HepG2 (cell line): ENCODE results near the gene JPH2. TPM values are rescaled to one million over a fixed set of nuclear protein-coding genes. Genes with fewer than 3 reads are reported as not detected.
A peak's percentile ranks its signal among the peaks of the same experiment; 100 is the strongest.

Experiments
- ATF4 ChIP-seq, 2 experiments: fragments of 450-650 bp in 1 of 2; sonication (generic) in 1 of 2; formaldehyde crosslinking; IDR thresholded peaks; 2 replicates each; pipeline versions ENCODE4 v1.5.0 to v1.8.0; 2020 to 2022; ENCODE audit warnings: mild to moderate bottlenecking in 1 of 2, missing genetic modification reagents in 1 of 2
- CBFB ChIP-seq: sonication (generic); formaldehyde crosslinking; IDR thresholded peaks from 2 replicates; pipeline ENCODE4 v1.4.0; 2020; ENCODE audit warnings: missing genetic modification reagents
- FIP1L1 ChIP-seq: fragments of 200-400 bp; formaldehyde crosslinking; IDR thresholded peaks from 2 replicates; pipeline ENCODE4 v1.6.1; 2018; ENCODE audit warnings: low read depth, mild to moderate bottlenecking, low read length, moderate library complexity, borderline replicate concordance; ENCODE audit not compliant: insufficient read depth
- KAT7 ChIP-seq: IDR thresholded peaks from 2 replicates; pipeline ENCODE4 v1.6.1; 2018; ENCODE audit warnings: borderline replicate concordance, missing compliant biosample characterization
- KDM4B ChIP-seq: sonication (generic); formaldehyde crosslinking; IDR thresholded peaks from 2 replicates; pipeline ENCODE4 v1.4.0; 2020; ENCODE audit warnings: missing genetic modification reagents
- KLF9 ChIP-seq: IDR thresholded peaks from 2 replicates; pipeline ENCODE4 v1.6.1; 2016; ENCODE audit warnings: low read depth
- RNF219 ChIP-seq: sonication (generic); formaldehyde crosslinking; IDR thresholded peaks from 2 replicates; pipeline ENCODE4 v1.5.0; 2020; ENCODE audit warnings: mild to moderate bottlenecking, missing genetic modification reagents
- SP140L ChIP-seq: sonication (generic); formaldehyde crosslinking; IDR thresholded peaks from 2 replicates; pipeline ENCODE4 v1.4.0; 2020; ENCODE audit warnings: missing genetic modification reagents, borderline replicate concordance
- TFE3 ChIP-seq: IDR thresholded peaks from 2 replicates; pipeline ENCODE4 v1.6.1; 2016
- XRCC5 ChIP-seq: fragments of 200-400 bp; formaldehyde crosslinking; optimal IDR thresholded peaks from 2 replicates; pipeline ENCODE3; 2017; ENCODE audit warnings: mild to moderate bottlenecking, low read length
- ZKSCAN1 ChIP-seq: fragments of 150-350 bp; IDR thresholded peaks from 2 replicates; pipeline ENCODE4 v1.6.1; 2014; ENCODE audit warnings: low read length
- ZKSCAN5 ChIP-seq: sonication (generic); formaldehyde crosslinking; IDR thresholded peaks from 2 replicates; pipeline ENCODE4 v1.5.1; 2020; ENCODE audit warnings: mild to moderate bottlenecking, missing genetic modification reagents
- ZMAT3 ChIP-seq: sonication (generic); formaldehyde crosslinking; conservative IDR thresholded peaks from 2 replicates; pipeline ENCODE4 v1.7.0; 2021; ENCODE audit warnings: missing genetic modification reagents
- ZNF512B ChIP-seq: sonication (generic); formaldehyde crosslinking; IDR thresholded peaks from 2 replicates; pipeline ENCODE4 v1.5.1; 2020; ENCODE audit warnings: missing genetic modification reagents, mild to moderate bottlenecking, borderline replicate concordance
- ZNF556 ChIP-seq: sonication (generic); formaldehyde crosslinking; IDR thresholded peaks from 2 replicates; pipeline ENCODE4 v1.4.0; 2020; ENCODE audit warnings: mild to moderate bottlenecking, missing genetic modification reagents, borderline replicate concordance
- ZNF576 ChIP-seq: sonication (generic); formaldehyde crosslinking; IDR thresholded peaks from 2 replicates; pipeline ENCODE4 v1.4.0; 2020; ENCODE audit warnings: mild to moderate bottlenecking, missing genetic modification reagents
- ZNF674 ChIP-seq: sonication (generic); formaldehyde crosslinking; IDR thresholded peaks from 2 replicates; pipeline ENCODE4 v1.5.0; 2020; ENCODE audit warnings: low read depth, mild to moderate bottlenecking, missing genetic modification reagents
- ZNF704 ChIP-seq: sonication (generic); formaldehyde crosslinking; IDR thresholded peaks from 2 replicates; pipeline ENCODE4 v1.8.1; 2023; ENCODE audit warnings: mild to moderate bottlenecking, inconsistent platforms, moderate library complexity, missing genetic modification reagents, borderline replicate concordance
- ZNF772 ChIP-seq: sonication (generic); formaldehyde crosslinking; IDR thresholded peaks from 2 replicates; pipeline ENCODE4 v1.5.0; 2020; ENCODE audit warnings: mild to moderate bottlenecking, missing genetic modification reagents
- ZNF839 ChIP-seq: sonication (generic); formaldehyde crosslinking; IDR thresholded peaks from 2 replicates; pipeline ENCODE4 v1.4.0; 2020; ENCODE audit warnings: missing genetic modification reagents, mild to moderate bottlenecking, borderline replicate concordance
- polyA plus RNA-seq, 8 experiments: library from polyadenylated mRNA; depleted of rRNA in 3 of 8; stranded (reverse) in 7 of 8; unstranded in 1 of 8; fragments of >200 nt; fragmentation: Illumina TruSeq in 4 of 8; extraction: Trizol in 4 of 8; gene quantifications; 2 replicates each; pipeline versions ENCODE4 v1.2.1 to v1.2.3, GENCODE V29; 2011 to 2016; ENCODE audit warnings: low read depth in 4 of 8, missing spikeins in 1 of 8, mixed read lengths in 1 of 8; ENCODE audit not compliant: insufficient read depth in 1 of 8
- total RNA-seq, 5 experiments: library from RNA; depleted of rRNA; stranded (reverse); fragments of >200 nt; fragmentation: Illumina TruSeq; extraction: Trizol; gene quantifications; 2 replicates each; pipeline ENCODE4 v1.2.3, GENCODE V29; 2016; ENCODE audit warnings: low read depth in 1 of 5

The JPH2 gene
- total and polyA plus RNA-seq, 2 of the 13 experiments (the other 11 are each of a cell fraction or from before 2014, with no cell fraction given) = 0.42 TPM; not detected in 1

- TF ChIP-seq ZKSCAN1 = no peak
- no peak for TF ChIP-seq ZNF704 (CRISPR knock-in tag)
- TF ChIP-seq SP140L (CRISPR knock-in tag) = no peak
- TF ChIP-seq ZNF512B (CRISPR knock-in tag) = no peak; the same call in 1 of the 2 replicates
- no peak; a peak in 1 of 4 replicates for TF ChIP-seq ATF4 (CRISPR knock-in tag; IDR thresholded peaks at IDR 0.05)
- TF ChIP-seq ZNF576 (CRISPR knock-in tag) = no peak
- no peak; the same call in 1 of the 2 replicates for TF ChIP-seq ZMAT3 (CRISPR knock-in tag)
- no peak for TF ChIP-seq KAT7 (CRISPR knock-in tag)
- TF ChIP-seq CBFB (CRISPR knock-in tag) = no peak; the same call in 1 of the 2 replicates
- no peak; the same call in 1 of the 2 replicates for TF ChIP-seq TFE3 (CRISPR knock-in tag)
- no peak for TF ChIP-seq ZNF772 (CRISPR knock-in tag)
- peak; percentile 47; the same call in 1 of the 2 replicates for TF ChIP-seq ZKSCAN5
- TF ChIP-seq ZNF556 (CRISPR knock-in tag) = no peak
- TF ChIP-seq FIP1L1 = no peak
- peak; percentile 80; the same call in 1 of the 2 replicates for TF ChIP-seq ZNF839 (CRISPR knock-in tag)
- 0 out of 2 replicates have a peak, but pooled peaks have one; percentile 10 for TF ChIP-seq KDM4B
- TF ChIP-seq KLF9 (CRISPR knock-in tag) = no peak
- TF ChIP-seq XRCC5 = no peak
- peak; percentile 6; the same call in 1 of the 2 replicates for TF ChIP-seq ZNF674
- 0 out of 2 replicates have a peak, but pooled peaks have one; percentile 74 for TF ChIP-seq RNF219 (CRISPR knock-in tag)
Observed at GRCh38 chr20:44209686-44210405, 22.9 kb upstream of the JPH2 start (continued).
